ENCODE data around the gene COQ3.

- TF ChIP-seq, protein P1, sequence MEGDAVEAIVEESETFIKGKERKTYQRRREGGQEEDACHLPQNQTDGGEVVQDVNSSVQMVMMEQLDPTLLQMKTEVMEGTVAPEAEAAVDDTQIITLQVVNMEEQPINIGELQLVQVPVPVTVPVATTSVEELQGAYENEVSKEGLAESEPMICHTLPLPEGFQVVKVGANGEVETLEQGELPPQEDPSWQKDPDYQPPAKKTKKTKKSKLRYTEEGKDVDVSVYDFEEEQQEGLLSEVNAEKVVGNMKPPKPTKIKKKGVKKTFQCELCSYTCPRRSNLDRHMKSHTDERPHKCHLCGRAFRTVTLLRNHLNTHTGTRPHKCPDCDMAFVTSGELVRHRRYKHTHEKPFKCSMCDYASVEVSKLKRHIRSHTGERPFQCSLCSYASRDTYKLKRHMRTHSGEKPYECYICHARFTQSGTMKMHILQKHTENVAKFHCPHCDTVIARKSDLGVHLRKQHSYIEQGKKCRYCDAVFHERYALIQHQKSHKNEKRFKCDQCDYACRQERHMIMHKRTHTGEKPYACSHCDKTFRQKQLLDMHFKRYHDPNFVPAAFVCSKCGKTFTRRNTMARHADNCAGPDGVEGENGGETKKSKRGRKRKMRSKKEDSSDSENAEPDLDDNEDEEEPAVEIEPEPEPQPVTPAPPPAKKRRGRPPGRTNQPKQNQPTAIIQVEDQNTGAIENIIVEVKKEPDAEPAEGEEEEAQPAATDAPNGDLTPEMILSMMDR (IDR thresholded peaks at IDR 0.05), result no peak
- TF ChIP-seq FOSB (CRISPR knock-in tag; IDR thresholded peaks at IDR 0.05) (no peak), POLR2A (IDR thresholded peaks at IDR 0.05; ENCODE audit: low read length) (no peak), RCOR1 (IDR thresholded peaks at IDR 0.05; ENCODE audit: low read depth, low read length) (no peak), POLR2AphosphoS2 (conservative IDR thresholded peaks at IDR 0.05; ENCODE audit: low read length) (no peak)
Measured at GRCh38 chr6:99426451-99426757, 32.4 kb upstream of the COQ3 start.
